KG1 (cell line): Measurements from ENCODE around the gene CD300C.
"Not testable (repeated sequence)": the region's sequence is repeated elsewhere in the genome, so short reads cannot be mapped to it uniquely, and the experiment has no call there.

Experiments used
- DNase-seq: peaks from one replicate; lab custom pipeline; 2025; lab: John Stamatoyannopoulos, UW

Gene CD300C

GRCh38 chr17:74513987-74514631 lies 31.8 kb downstream of the CD300C start:
- DNase-seq: no peak

GRCh38 chr17:74512624-74513091 lies 33.3 kb downstream of the CD300C start:
- peak; percentile 86 for DNase-seq

- no peak for DNase-seq
Observed at GRCh38 chr17:74512036-74512435, 33.9 kb downstream of the CD300C start.

GRCh38 chr17:74508156-74508555 lies 37.8 kb downstream of the CD300C start:
- no peak for DNase-seq

GRCh38 chr17:74503949-74504348 lies 42.0 kb downstream of the CD300C start:
- DNase-seq: not testable (repeated sequence)

- no peak for DNase-seq
Observed at GRCh38 chr17:74502861-74503260, 43.1 kb downstream of the CD300C start.

GRCh38 chr17:74499992-74500391 lies 45.9 kb downstream of the CD300C start:
- DNase-seq: no peak

GRCh38 chr17:74497471-74497870 lies 48.4 kb downstream of the CD300C start:
- DNase-seq: no peak

GRCh38 chr17:74493331-74493833 lies 52.5 kb downstream of the CD300C start:
- peak; percentile 55 for DNase-seq

GRCh38 chr17:74491626-74492025 lies 54.3 kb downstream of the CD300C start:
- no peak for DNase-seq
